Loucy (cell line): ENCODE data around the gene KLHL14.
"Not testable (repeated sequence)": the region's sequence is repeated elsewhere in the genome, so short reads cannot be mapped to it uniquely, and the experiment has no call there.

Source experiments
- H2AFZ ChIP-seq: fragments of 200-600 bp; sonication (generic); 2 replicates; pipeline ENCODE4 v1.6.0; 2016; ENCODE audit warnings: antibody characterized with exemption, mild to moderate bottlenecking, low read length, moderate library complexity
- H3F3A ChIP-seq: fragments of 200-600 bp; 2 replicates; pipeline ENCODE4 v1.6.0; 2016; ENCODE audit warnings: antibody characterized with exemption, low read depth, mild to moderate bottlenecking
- H3K27me3 ChIP-seq: fragments of 200-600 bp; sonication (generic); 2 replicates; pipeline ENCODE4 v1.6.1; 2014; ENCODE audit warnings: low read length, mild to moderate bottlenecking; ENCODE audit not compliant: insufficient read depth, poor library complexity, severe bottlenecking
- H3K36me3 ChIP-seq: fragments of 200-600 bp; sonication (generic); 2 replicates; pipeline ENCODE4 v1.6.1; 2016; ENCODE audit warnings: low read length; ENCODE audit not compliant: insufficient read depth
- H3K4me1 ChIP-seq: fragments of 200-600 bp; sonication (generic); 2 replicates; pipeline ENCODE4 v1.5.1; 2014; ENCODE audit warnings: low read length, mild to moderate bottlenecking; ENCODE audit not compliant: insufficient read depth, poor library complexity, severe bottlenecking
- H3K4me2 ChIP-seq: fragments of 200-600 bp; sonication (generic); 2 replicates; pipeline ENCODE4 v1.6.0; 2014; ENCODE audit warnings: antibody characterized with exemption, low read length, low read depth, mild to moderate bottlenecking; ENCODE audit not compliant: poor library complexity, severe bottlenecking
- H3K4me3 ChIP-seq: fragments of 200-600 bp; sonication (generic); 2 replicates; pipeline ENCODE4 v1.5.1; 2014; ENCODE audit warnings: low read length, mild to moderate bottlenecking, mixed read lengths; ENCODE audit not compliant: poor library complexity, severe bottlenecking
- H3K79me2 ChIP-seq: fragments of 200-600 bp; sonication (generic); 2 replicates; pipeline ENCODE4 v1.6.1; 2014; ENCODE audit warnings: low read length; ENCODE audit not compliant: insufficient read depth
- H3K9ac ChIP-seq: fragments of 200-600 bp; sonication (generic); 2 replicates; pipeline ENCODE4 v1.6.0; 2014; ENCODE audit warnings: mild to moderate bottlenecking, low read depth, low read length, moderate library complexity; ENCODE audit not compliant: poor library complexity, severe bottlenecking
- H3K9me2 ChIP-seq: fragments of 200-600 bp; sonication (generic); replicated peaks from 2 replicates; pipeline ENCODE4 v1.6.1; 2016; ENCODE audit warnings: low read depth, low read length, mixed read lengths
- H3K9me3 ChIP-seq: fragments of 200-600 bp; sonication (generic); 2 replicates; pipeline ENCODE4 v1.6.1; 2014; ENCODE audit warnings: mild to moderate bottlenecking, antibody characterized with exemption, low read length, low read depth; ENCODE audit not compliant: insufficient read depth
- H4K20me1 ChIP-seq: fragments of 200-600 bp; sonication (generic); 2 replicates; pipeline ENCODE4 v1.6.0; 2014; ENCODE audit warnings: antibody characterized with exemption, low read length, mild to moderate bottlenecking; ENCODE audit not compliant: insufficient read depth, poor library complexity, severe bottlenecking
- CTCF ChIP-seq: fragments of 200-600 bp; sonication (generic); conservative IDR thresholded peaks from 2 replicates; pipeline ENCODE4 v1.5.1; 2014; ENCODE audit warnings: mild to moderate bottlenecking, antibody characterized with exemption, low read length
- EZH2phosphoT487 ChIP-seq: fragments of 200-600 bp; IDR thresholded peaks from 2 replicates; pipeline ENCODE4 v1.6.1; 2018; ENCODE audit warnings: antibody characterized with exemption, mild to moderate bottlenecking, moderate library complexity, borderline replicate concordance

KLHL14 gene

GRCh38 chr18:32801228-32801627 lies 28.4 kb upstream of the KLHL14 start:
- no peak overlapping the region for H2AFZ ChIP-seq
- no peaks in the 10 kb centered on the region for H4K20me1 ChIP-seq
- H3K9me2 ChIP-seq = no peaks in the 10 kb centered on the region
- H3K27me3 ChIP-seq = no peaks in the 10 kb centered on the region
- TF ChIP-seq EZH2phosphoT487 (no peak), CTCF (no peak)
- no peak overlapping the region for H3K4me2 ChIP-seq
- H3K9ac ChIP-seq = no peak overlapping the region
- H3K9me3 ChIP-seq = no peaks in the 10 kb centered on the region
- H3K79me2 ChIP-seq = no peaks in the 10 kb centered on the region
- no peaks in the 10 kb centered on the region for H3K4me1 ChIP-seq
- no peaks in the 10 kb centered on the region for H3K36me3 ChIP-seq
- no peaks in the 10 kb centered on the region for H3F3A ChIP-seq
- H3K4me3 ChIP-seq = no peak overlapping the region

- no peaks in the 10 kb centered on the region for H3K9me3 ChIP-seq
- H3K4me2 ChIP-seq = no peak overlapping the region
- no peaks in the 10 kb centered on the region for H3K36me3 ChIP-seq
- no peaks in the 10 kb centered on the region for H3K79me2 ChIP-seq
- H3K4me1 ChIP-seq = no peaks in the 10 kb centered on the region
- H3F3A ChIP-seq = no peaks in the 10 kb centered on the region
- no peak for TF ChIP-seq CTCF
- TF ChIP-seq EZH2phosphoT487 = no peak
- no peak overlapping the region for H2AFZ ChIP-seq
- no peak overlapping the region for H3K9ac ChIP-seq
- H4K20me1 ChIP-seq = no peaks in the 10 kb centered on the region
- H3K9me2 ChIP-seq = no peaks in the 10 kb centered on the region
- H3K4me3 ChIP-seq = no peak overlapping the region
- no peaks in the 10 kb centered on the region for H3K27me3 ChIP-seq
Measured at GRCh38 chr18:32798209-32798960, 25.6 kb upstream of the KLHL14 start.

GRCh38 chr18:32794667-32795066 lies 21.8 kb upstream of the KLHL14 start:
- H4K20me1 ChIP-seq, H3K4me1 ChIP-seq, H3K36me3 ChIP-seq, H3K4me2 ChIP-seq, H3K9me2 ChIP-seq, H2AFZ ChIP-seq, H3F3A ChIP-seq, H3K9me3 ChIP-seq, H3K9ac ChIP-seq, H3K27me3 ChIP-seq, H3K4me3 ChIP-seq, H3K79me2 ChIP-seq: not testable (repeated sequence)

- H3K4me2 ChIP-seq = no peak overlapping the region
- H3F3A ChIP-seq = no peaks in the 10 kb centered on the region
- H3K9me2 ChIP-seq = no peaks in the 10 kb centered on the region
- H3K9ac ChIP-seq = no peak overlapping the region
- no peaks in the 10 kb centered on the region for H3K4me1 ChIP-seq
- no peak for TF ChIP-seq EZH2phosphoT487
- no peak for TF ChIP-seq CTCF
- no peak overlapping the region for H3K4me3 ChIP-seq
- H4K20me1 ChIP-seq = no peaks in the 10 kb centered on the region
- no peaks in the 10 kb centered on the region for H3K36me3 ChIP-seq
- no peaks in the 10 kb centered on the region for H3K9me3 ChIP-seq
- H3K27me3 ChIP-seq = no peaks in the 10 kb centered on the region
- H2AFZ ChIP-seq = no peak overlapping the region
- H3K79me2 ChIP-seq = no peaks in the 10 kb centered on the region
Measured at GRCh38 chr18:32779010-32779409, 6.2 kb upstream of the KLHL14 start.
